Measurements from ENCODE around the gene TRERF1. TPM values are rescaled to one million over a fixed set of nuclear protein-coding genes. Genes with fewer than 3 reads are reported as not detected.

TRERF1 gene
- total and polyA plus RNA-seq, 7 donors, result 0.21 to 0.99 (median 0.44) TPM

DNA sequence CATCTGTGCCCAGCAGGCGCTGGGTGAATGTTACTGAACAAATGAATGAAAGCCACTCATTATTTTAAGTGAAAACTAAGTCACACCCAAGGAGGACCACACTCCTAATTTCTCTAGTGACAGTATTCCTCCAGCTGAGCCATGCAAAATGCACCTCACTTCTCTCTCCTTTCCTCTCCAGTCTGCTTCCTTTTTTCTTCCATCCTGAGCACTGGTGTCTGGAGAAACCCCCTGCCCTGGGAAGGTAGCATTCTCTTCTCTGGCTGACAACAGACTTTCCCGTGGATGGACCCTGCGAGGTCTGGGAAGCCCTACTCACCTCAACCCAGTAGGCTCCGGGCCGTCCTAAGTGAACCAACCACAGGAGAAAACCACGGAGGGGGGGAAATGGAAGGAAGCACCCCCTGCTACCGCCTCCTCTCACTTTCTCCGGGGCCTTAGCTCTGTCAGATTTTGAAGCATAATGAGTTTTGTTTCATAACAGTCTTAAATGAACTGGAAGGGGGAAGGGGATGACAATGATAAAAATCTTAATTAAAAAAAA is 22.6 kb downstream of the TRERF1 start:
- 62 to 69% (median 67%) methylated on average over 8 of the region's 8 CpGs for WGBS, 3 donors
- Histone ChIP-seq H3K4me1 (no peaks in the 10 kb centered on the region), H3K9me3 (no peaks in the 10 kb centered on the region), H3K27me3 (ENCODE audit: insufficient read depth in 3 of 3, low read length in 2 of 3) (no peaks in the 10 kb centered on the region), H3K27ac (no peak overlapping the region), H3K4me3 (no peak overlapping the region), H3K36me3 (ENCODE audit: insufficient read depth in 1 of 2, low read depth in 1 of 2) (no peaks in the 10 kb centered on the region)
- intact Hi-C loops (cut with DNase I), result no loop called here
- DNase-seq (no peak), ATAC-seq (no peak)
- TF ChIP-seq, protein P1, sequence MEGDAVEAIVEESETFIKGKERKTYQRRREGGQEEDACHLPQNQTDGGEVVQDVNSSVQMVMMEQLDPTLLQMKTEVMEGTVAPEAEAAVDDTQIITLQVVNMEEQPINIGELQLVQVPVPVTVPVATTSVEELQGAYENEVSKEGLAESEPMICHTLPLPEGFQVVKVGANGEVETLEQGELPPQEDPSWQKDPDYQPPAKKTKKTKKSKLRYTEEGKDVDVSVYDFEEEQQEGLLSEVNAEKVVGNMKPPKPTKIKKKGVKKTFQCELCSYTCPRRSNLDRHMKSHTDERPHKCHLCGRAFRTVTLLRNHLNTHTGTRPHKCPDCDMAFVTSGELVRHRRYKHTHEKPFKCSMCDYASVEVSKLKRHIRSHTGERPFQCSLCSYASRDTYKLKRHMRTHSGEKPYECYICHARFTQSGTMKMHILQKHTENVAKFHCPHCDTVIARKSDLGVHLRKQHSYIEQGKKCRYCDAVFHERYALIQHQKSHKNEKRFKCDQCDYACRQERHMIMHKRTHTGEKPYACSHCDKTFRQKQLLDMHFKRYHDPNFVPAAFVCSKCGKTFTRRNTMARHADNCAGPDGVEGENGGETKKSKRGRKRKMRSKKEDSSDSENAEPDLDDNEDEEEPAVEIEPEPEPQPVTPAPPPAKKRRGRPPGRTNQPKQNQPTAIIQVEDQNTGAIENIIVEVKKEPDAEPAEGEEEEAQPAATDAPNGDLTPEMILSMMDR (IDR thresholded peaks at IDR 0.05), result no peak

DNA sequence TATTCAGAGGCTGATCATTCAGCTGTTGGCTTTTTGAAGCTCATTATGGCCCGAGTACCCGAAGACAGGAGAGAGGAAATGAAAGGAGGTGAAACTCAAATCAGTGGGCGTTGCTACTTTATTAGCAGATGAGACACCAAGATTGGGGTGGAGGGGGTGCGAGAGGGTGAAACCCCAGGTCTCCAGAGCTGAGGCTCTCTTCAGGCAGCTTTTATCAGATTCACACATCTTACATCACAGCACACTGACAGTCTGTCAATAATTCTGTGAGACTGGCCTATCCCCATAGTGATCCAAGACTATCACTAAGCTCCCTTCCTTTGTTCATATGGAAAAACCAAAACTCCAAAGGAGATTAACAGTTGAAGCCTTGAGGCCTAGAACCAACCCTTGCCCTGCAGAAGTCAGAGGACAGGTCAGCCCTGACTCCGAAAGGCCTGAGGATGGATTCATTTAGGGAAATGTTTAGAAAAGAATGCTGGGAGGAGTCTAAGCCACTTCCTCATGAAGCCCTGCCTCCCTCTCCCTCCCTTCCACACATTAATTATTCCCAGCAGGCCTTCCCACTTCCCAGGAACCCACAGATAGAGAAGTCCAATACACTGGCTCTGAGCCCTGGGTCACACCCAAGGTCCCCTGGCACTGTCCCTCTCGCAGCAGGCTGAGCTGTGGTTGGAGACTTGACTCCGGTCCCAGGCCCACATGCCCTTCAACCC is 23.2 kb downstream of the TRERF1 start:
- no peak overlapping the region for H3K4me3 ChIP-seq
- TF ChIP-seq, protein P1 (IDR thresholded peaks at IDR 0.05), result no peak
- intact Hi-C loops (cut with DNase I), result no loop called here
- H3K4me1 ChIP-seq, result no peaks in the 10 kb centered on the region
- ATAC-seq (no peak), DNase-seq (peak; percentile 38 to 60)
- 52 to 62% (median 60%) methylated on average over 7 of the region's 7 CpGs for WGBS, 3 donors
- no peaks in the 10 kb centered on the region for H3K36me3 ChIP-seq (ENCODE audit: insufficient read depth in 1 of 2, low read depth in 1 of 2)
- no peak overlapping the region for H3K27ac ChIP-seq
- H3K9me3 ChIP-seq, result no peaks in the 10 kb centered on the region
- no peaks in the 10 kb centered on the region for H3K27me3 ChIP-seq (ENCODE audit: insufficient read depth in 3 of 3, low read length in 2 of 3)

GRCh38 chr6:42427871-42428270 is 23.9 kb downstream of the TRERF1 start:
- DNase-seq, result no peak
- H3K9me3 ChIP-seq, result no peaks in the 10 kb centered on the region
- H3K4me1 ChIP-seq, result no peaks in the 10 kb centered on the region
- intact Hi-C loops (cut with DNase I), result no loop called here
- TF ChIP-seq, protein P1 (IDR thresholded peaks at IDR 0.05), result no peak
- no peak overlapping the region for H3K4me3 ChIP-seq
- H3K36me3 ChIP-seq (ENCODE audit: insufficient read depth in 1 of 2, low read depth in 1 of 2), result no peaks in the 10 kb centered on the region
- WGBS, 3 donors, result 81 to 83% (median 81%) methylated on average over 2 of the region's 2 CpGs
- no peak for ATAC-seq
- no peak overlapping the region for H3K27ac ChIP-seq
- no peaks in the 10 kb centered on the region for H3K27me3 ChIP-seq (ENCODE audit: insufficient read depth in 3 of 3, low read length in 2 of 3)

- Histone ChIP-seq H3K9me3 (no peaks in the 10 kb centered on the region), H3K4me3 (no peak overlapping the region), H3K4me1 (no peaks in the 10 kb centered on the region), H3K36me3 (ENCODE audit: insufficient read depth in 1 of 2, low read depth in 1 of 2) (no peaks in the 10 kb centered on the region), H3K27me3 (ENCODE audit: insufficient read depth in 3 of 3, low read length in 2 of 3) (peaks cover 0 to 3% (median 0%) of the 10 kb centered on the region in 3 donors), H3K27ac (no peak overlapping the region)
- ATAC-seq (no peak), DNase-seq (no peak)
- 91 to 95% (median 92%) methylated on average over 2 of the region's 2 CpGs for WGBS, 3 donors
- TF ChIP-seq, protein P1 (IDR thresholded peaks at IDR 0.05), result no peak
- intact Hi-C loops (cut with DNase I), result no loop called here
Observed at GRCh38 chr6:42426191-42426590, 25.5 kb downstream of the TRERF1 start.
